GM19455 (cell line): ENCODE data around the gene ERP27.

ENCODE experiments used
- ATAC-seq: cut with Tn5 transposase; IDR thresholded peaks from one replicate; pipeline ENCODE4 v1.9.1; 2021; ENCODE audit not compliant: unreplicated experiment

ERP27 gene

GRCh38 chr12:14937014-14937413, 1.3 kb downstream of the ERP27 start:
- no peak for ATAC-seq

GRCh38 chr12:14936224-14936861, 2.0 kb downstream of the ERP27 start:
- no peak for ATAC-seq

- ATAC-seq = no peak
Measured at GRCh38 chr12:14935031-14935430, 3.3 kb downstream of the ERP27 start.

GRCh38 chr12:14934511-14934910, 3.8 kb downstream of the ERP27 start:
- ATAC-seq = no peak

GRCh38 chr12:14931791-14932560, 6.4 kb downstream of the ERP27 start:
- no peak for ATAC-seq

- no peak for ATAC-seq
Measured at GRCh38 chr12:14931359-14931758, 7.0 kb downstream of the ERP27 start.

GRCh38 chr12:14930299-14930698, 8.0 kb downstream of the ERP27 start:
- no peak for ATAC-seq

- no peak for ATAC-seq
Measured at GRCh38 chr12:14928931-14929330, 9.4 kb downstream of the ERP27 start.

GRCh38 chr12:14927267-14927666, 11.1 kb downstream of the ERP27 start:
- no peak for ATAC-seq

- no peak for ATAC-seq
Measured at GRCh38 chr12:14924541-14924940, 13.8 kb downstream of the ERP27 start.

- ATAC-seq = no peak
Measured at GRCh38 chr12:14923944-14924343, 14.4 kb downstream of the ERP27 start.

- no peak for ATAC-seq
Measured at GRCh38 chr12:14921218-14921617, 17.1 kb downstream of the ERP27 start.

- no peak for ATAC-seq
Measured at GRCh38 chr12:14920475-14921126, 17.7 kb downstream of the ERP27 start.

- no peak for ATAC-seq
Measured at GRCh38 chr12:14919455-14919854, 18.9 kb downstream of the ERP27 start.

- ATAC-seq = no peak
Measured at GRCh38 chr12:14915736-14916135, 22.6 kb downstream of the ERP27 start.

GRCh38 chr12:14913381-14913781, 25.0 kb downstream of the ERP27 start:
- ATAC-seq = no peak

GRCh38 chr12:14911131-14911530, 27.2 kb downstream of the ERP27 start:
- no peak for ATAC-seq

- no peak for ATAC-seq
Measured at GRCh38 chr12:14910090-14910915, 28.0 kb downstream of the ERP27 start.

GRCh38 chr12:14907953-14908352, 30.4 kb downstream of the ERP27 start:
- ATAC-seq = no peak

- no peak for ATAC-seq
Measured at GRCh38 chr12:14906114-14906513, 32.2 kb downstream of the ERP27 start.

GRCh38 chr12:14905269-14906004, 32.9 kb downstream of the ERP27 start:
- no peak for ATAC-seq
